Neural cell (in vitro differentiated cells): ENCODE results near the gene DTYMK. TPM values are rescaled to one million over a fixed set of nuclear protein-coding genes. Genes with fewer than 3 reads are reported as not detected.
"Not testable (repeated sequence)": the region's sequence is repeated elsewhere in the genome, so short reads cannot be mapped to it uniquely, and the experiment has no call there.

ENCODE experiments used
- H2AFZ ChIP-seq: fragments of 200-600, 300-800 bp; sonication (generic), shearing (Covaris generic); 2 replicates; pipeline ENCODE4 v1.6.0; 2014; ENCODE audit warnings: low read depth, mild to moderate bottlenecking, antibody characterized with exemption, low read length, moderate library complexity
- H3F3A ChIP-seq: fragments of 200-600 bp; shearing (Covaris generic); 2 replicates; pipeline ENCODE4 v1.6.1; 2016; ENCODE audit warnings: mild to moderate bottlenecking, moderate library complexity, mixed read lengths, antibody characterized with exemption, low read length; ENCODE audit not compliant: insufficient read depth, poor library complexity, severe bottlenecking
- H3K27ac ChIP-seq: fragments of 200-600, 300-800 bp; sonication (generic), shearing (Covaris generic); 2 replicates; pipeline ENCODE4 v1.5.1; 2014; ENCODE audit warnings: mild to moderate bottlenecking, low read length, moderate library complexity
- H3K27me3 ChIP-seq: fragments of 300-800, 200-600 bp; sonication (generic), shearing (Covaris generic); 2 replicates; pipeline ENCODE4 v1.6.0; 2014; ENCODE audit warnings: mild to moderate bottlenecking, low read depth, low read length, moderate library complexity; ENCODE audit not compliant: insufficient read depth
- H3K36me3 ChIP-seq: fragments of 300-800, 200-600 bp; sonication (generic), shearing (Covaris generic); 2 replicates; pipeline ENCODE4 v1.5.1; 2014; ENCODE audit warnings: mild to moderate bottlenecking, antibody characterized with exemption, low read length, moderate library complexity; ENCODE audit not compliant: insufficient read depth
- H3K4me2 ChIP-seq: fragments of 300-800, 200-600 bp; sonication (generic), shearing (Covaris generic); 2 replicates; pipeline ENCODE4 v1.6.0; 2014; ENCODE audit warnings: mild to moderate bottlenecking, low read length
- H3K4me3 ChIP-seq: fragments of 300-800, 200-600 bp; sonication (generic), shearing (Covaris generic); 2 replicates; pipeline ENCODE4 v1.5.1; 2014; ENCODE audit warnings: mild to moderate bottlenecking, low read length, moderate library complexity
- H3K79me2 ChIP-seq: fragments of 200-600 bp; shearing (Covaris generic); replicated peaks from 2 replicates; pipeline ENCODE4 v1.6.0; 2014; ENCODE audit warnings: mild to moderate bottlenecking, low read length, moderate library complexity; ENCODE audit not compliant: insufficient read depth
- H3K9ac ChIP-seq: fragments of 300-800, 200-600 bp; sonication (generic), shearing (Covaris generic); 2 replicates; pipeline ENCODE4 v1.6.1; 2016; ENCODE audit warnings: mild to moderate bottlenecking, low read length, mixed read lengths
- H3K9me2 ChIP-seq: fragments of 200-600 bp; shearing (Covaris generic); 2 replicates; pipeline ENCODE4 v1.6.1; 2016; ENCODE audit warnings: mild to moderate bottlenecking, low read length, mixed read lengths; ENCODE audit not compliant: insufficient read depth
- H3K9me3 ChIP-seq: fragments of 200-600, 300-800 bp; sonication (generic), shearing (Covaris generic); 2 replicates; pipeline ENCODE4 v1.6.1; 2016; ENCODE audit warnings: mild to moderate bottlenecking, mixed run types, low read length, moderate library complexity, mixed read lengths
- H4K20me1 ChIP-seq: fragments of 200-600 bp; shearing (Covaris generic); 2 replicates; pipeline ENCODE4 v1.6.1; 2016; ENCODE audit warnings: mild to moderate bottlenecking, mixed run types; ENCODE audit not compliant: insufficient read depth
- EP300 ChIP-seq: fragments of 450-650 bp; conservative IDR thresholded peaks from 2 replicates; pipeline ENCODE4 v1.6.1; 2014; ENCODE audit warnings: antibody characterized with exemption, mild to moderate bottlenecking, moderate library complexity; ENCODE audit not compliant: poor library complexity, severe bottlenecking
- EZH2 ChIP-seq: fragments of 200-600, 300-800 bp; shearing (Covaris generic), sonication (generic); IDR thresholded peaks from 2 replicates; pipeline ENCODE4 v1.6.1; 2014; ENCODE audit warnings: antibody characterized with exemption, low read length, borderline replicate concordance, mild to moderate bottlenecking; ENCODE audit not compliant: insufficient read depth, poor library complexity, severe bottlenecking
- MXI1 ChIP-seq: fragments of 450-650 bp; conservative IDR thresholded peaks from 2 replicates; pipeline ENCODE4 v1.6.1; 2014; ENCODE audit warnings: antibody characterized with exemption, mild to moderate bottlenecking; ENCODE audit not compliant: poor library complexity, severe bottlenecking
- POLR2AphosphoS5 ChIP-seq: IDR thresholded peaks from 2 replicates; pipeline ENCODE4 v1.6.1; 2012
- RAD21 ChIP-seq: fragments of 450-650 bp; conservative IDR thresholded peaks from 2 replicates; pipeline ENCODE4 v1.6.1; 2014; ENCODE audit warnings: antibody characterized with exemption, mild to moderate bottlenecking, moderate library complexity
- SMC3 ChIP-seq: fragments of 450-650 bp; conservative IDR thresholded peaks from 2 replicates; pipeline ENCODE4 v1.6.1; 2014; ENCODE audit warnings: antibody characterized with exemption, mild to moderate bottlenecking, moderate library complexity; ENCODE audit not compliant: poor library complexity
- TAF1 ChIP-seq: IDR thresholded peaks from 2 replicates; pipeline ENCODE4 v1.6.1; 2012; ENCODE audit warnings: low read depth
- polyA plus RNA-seq: library from polyadenylated mRNA; depleted of rRNA; stranded (reverse); fragments of >200 nt; gene quantifications from 2 replicates; pipeline ENCODE4 v1.2.3, GENCODE V29; 2014
- TF ChIP-seq, protein P1 (sequence below): fragments of 450-650 bp; IDR thresholded peaks from 2 replicates; pipeline ENCODE4 v1.5.1; 2014; ENCODE audit warnings: antibody characterized with exemption, mild to moderate bottlenecking, moderate library complexity; ENCODE audit not compliant: poor library complexity, severe bottlenecking
- TF ChIP-seq, protein P2 (sequence below): IDR thresholded peaks from 2 replicates; pipeline ENCODE4 v1.6.1; 2012; ENCODE audit warnings: borderline replicate concordance

Gene DTYMK
- polyA plus RNA-seq, 1 donor from 2014 or later = 33.5 TPM

DNA sequence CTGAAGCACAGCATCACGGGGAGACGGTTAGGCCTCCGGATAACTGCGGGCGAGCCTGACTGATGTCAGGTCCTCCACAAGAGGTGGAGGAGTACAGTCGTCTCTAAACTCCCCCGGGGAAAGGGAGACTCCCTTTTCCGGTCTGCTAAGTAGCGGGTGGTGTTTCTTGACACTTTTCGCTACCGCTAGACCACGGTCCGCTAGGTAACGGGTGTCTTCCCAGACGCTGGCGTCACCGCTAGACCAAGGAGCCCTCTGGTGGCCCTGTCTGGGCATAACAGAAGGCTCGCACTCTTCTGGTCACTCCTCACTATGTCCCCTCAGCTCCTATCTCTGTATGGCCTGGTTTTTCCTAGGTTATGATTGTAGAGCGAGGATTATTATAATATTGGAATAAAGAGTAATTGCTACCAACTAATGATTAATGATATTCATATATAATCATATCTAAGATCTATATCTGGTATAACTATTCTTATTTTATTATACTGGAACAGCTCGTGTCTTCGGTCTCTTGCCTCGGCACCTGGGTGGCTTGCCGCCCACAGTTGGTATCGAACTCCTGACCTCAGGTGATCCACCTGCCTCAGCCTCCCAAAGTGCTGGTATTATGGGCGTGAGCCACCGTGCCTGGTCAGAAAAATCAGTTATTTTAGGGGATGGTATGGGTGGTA lies 46.0 kb upstream of the DTYMK start:
- not testable (repeated sequence) for H3K79me2 ChIP-seq, H3F3A ChIP-seq, H3K4me3 ChIP-seq, H3K9me3 ChIP-seq, H2AFZ ChIP-seq, H4K20me1 ChIP-seq, H3K27ac ChIP-seq, H3K9me2 ChIP-seq, H3K4me2 ChIP-seq, H3K9ac ChIP-seq, H3K36me3 ChIP-seq, H3K27me3 ChIP-seq
- TF ChIP-seq, protein P1, sequence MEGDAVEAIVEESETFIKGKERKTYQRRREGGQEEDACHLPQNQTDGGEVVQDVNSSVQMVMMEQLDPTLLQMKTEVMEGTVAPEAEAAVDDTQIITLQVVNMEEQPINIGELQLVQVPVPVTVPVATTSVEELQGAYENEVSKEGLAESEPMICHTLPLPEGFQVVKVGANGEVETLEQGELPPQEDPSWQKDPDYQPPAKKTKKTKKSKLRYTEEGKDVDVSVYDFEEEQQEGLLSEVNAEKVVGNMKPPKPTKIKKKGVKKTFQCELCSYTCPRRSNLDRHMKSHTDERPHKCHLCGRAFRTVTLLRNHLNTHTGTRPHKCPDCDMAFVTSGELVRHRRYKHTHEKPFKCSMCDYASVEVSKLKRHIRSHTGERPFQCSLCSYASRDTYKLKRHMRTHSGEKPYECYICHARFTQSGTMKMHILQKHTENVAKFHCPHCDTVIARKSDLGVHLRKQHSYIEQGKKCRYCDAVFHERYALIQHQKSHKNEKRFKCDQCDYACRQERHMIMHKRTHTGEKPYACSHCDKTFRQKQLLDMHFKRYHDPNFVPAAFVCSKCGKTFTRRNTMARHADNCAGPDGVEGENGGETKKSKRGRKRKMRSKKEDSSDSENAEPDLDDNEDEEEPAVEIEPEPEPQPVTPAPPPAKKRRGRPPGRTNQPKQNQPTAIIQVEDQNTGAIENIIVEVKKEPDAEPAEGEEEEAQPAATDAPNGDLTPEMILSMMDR = peak; percentile 38
- peak; percentile 29 for TF ChIP-seq RAD21

DNA sequence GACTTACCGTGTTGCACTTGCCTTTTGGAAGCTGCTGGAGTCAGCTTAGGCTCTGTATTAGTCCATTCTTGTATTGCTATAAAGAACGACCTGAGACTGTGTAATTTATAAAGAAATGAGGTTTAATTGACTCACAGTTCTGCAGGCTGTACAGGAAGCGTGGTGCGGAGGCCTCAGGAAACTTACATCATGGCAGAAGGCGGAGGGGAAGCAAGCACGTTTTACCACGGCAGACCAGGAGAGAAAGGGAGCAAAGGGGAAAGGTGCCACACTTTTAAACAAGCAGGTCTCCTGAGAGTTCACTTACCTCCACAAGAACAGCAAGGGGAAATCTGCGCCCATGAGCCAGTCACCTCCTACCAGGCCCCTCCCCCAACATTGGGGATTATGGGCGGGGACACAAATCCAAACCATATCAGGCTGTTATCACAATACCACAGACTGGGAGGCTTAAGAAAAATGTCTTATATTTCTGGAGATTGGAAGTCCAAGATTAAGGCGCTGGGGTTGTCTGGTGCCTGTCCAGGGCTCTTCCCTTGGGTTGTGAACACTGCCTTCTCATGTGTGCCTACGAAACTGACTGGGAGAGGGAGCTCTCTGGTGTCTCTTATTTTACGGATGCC lies 44.2 kb upstream of the DTYMK start:
- Histone ChIP-seq H3K9me3 (no peaks in the 10 kb centered on the region), H4K20me1 (no peaks in the 10 kb centered on the region), H3F3A (no peaks in the 10 kb centered on the region), H3K4me2 (no peak overlapping the region), H3K9me2 (no peaks in the 10 kb centered on the region), H3K27ac (no peak overlapping the region), H3K79me2 (no peaks in the 10 kb centered on the region), H3K4me3 (no peak overlapping the region), H2AFZ (no peak overlapping the region), H3K27me3 (no peaks in the 10 kb centered on the region), H3K9ac (no peak overlapping the region), H3K36me3 (no peaks in the 10 kb centered on the region)
- TF ChIP-seq SMC3 (no peak), POLR2AphosphoS5 (no peak), RAD21 (no peak), EP300 (no peak), EZH2 (no peak), MXI1 (no peak), TAF1 (no peak)
- TF ChIP-seq, protein P2, sequence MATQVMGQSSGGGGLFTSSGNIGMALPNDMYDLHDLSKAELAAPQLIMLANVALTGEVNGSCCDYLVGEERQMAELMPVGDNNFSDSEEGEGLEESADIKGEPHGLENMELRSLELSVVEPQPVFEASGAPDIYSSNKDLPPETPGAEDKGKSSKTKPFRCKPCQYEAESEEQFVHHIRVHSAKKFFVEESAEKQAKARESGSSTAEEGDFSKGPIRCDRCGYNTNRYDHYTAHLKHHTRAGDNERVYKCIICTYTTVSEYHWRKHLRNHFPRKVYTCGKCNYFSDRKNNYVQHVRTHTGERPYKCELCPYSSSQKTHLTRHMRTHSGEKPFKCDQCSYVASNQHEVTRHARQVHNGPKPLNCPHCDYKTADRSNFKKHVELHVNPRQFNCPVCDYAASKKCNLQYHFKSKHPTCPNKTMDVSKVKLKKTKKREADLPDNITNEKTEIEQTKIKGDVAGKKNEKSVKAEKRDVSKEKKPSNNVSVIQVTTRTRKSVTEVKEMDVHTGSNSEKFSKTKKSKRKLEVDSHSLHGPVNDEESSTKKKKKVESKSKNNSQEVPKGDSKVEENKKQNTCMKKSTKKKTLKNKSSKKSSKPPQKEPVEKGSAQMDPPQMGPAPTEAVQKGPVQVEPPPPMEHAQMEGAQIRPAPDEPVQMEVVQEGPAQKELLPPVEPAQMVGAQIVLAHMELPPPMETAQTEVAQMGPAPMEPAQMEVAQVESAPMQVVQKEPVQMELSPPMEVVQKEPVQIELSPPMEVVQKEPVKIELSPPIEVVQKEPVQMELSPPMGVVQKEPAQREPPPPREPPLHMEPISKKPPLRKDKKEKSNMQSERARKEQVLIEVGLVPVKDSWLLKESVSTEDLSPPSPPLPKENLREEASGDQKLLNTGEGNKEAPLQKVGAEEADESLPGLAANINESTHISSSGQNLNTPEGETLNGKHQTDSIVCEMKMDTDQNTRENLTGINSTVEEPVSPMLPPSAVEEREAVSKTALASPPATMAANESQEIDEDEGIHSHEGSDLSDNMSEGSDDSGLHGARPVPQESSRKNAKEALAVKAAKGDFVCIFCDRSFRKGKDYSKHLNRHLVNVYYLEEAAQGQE = no peak
- TF ChIP-seq, protein P1 = no peak
